ENCODE measurements around the gene PILRB. TPM values are rescaled to one million over a fixed set of nuclear protein-coding genes. Genes with fewer than 3 reads are reported as not detected.

PILRB gene
- total and polyA plus RNA-seq, 2 experiments from 2014 or later, result 10.7 to 10.8 TPM

DNA sequence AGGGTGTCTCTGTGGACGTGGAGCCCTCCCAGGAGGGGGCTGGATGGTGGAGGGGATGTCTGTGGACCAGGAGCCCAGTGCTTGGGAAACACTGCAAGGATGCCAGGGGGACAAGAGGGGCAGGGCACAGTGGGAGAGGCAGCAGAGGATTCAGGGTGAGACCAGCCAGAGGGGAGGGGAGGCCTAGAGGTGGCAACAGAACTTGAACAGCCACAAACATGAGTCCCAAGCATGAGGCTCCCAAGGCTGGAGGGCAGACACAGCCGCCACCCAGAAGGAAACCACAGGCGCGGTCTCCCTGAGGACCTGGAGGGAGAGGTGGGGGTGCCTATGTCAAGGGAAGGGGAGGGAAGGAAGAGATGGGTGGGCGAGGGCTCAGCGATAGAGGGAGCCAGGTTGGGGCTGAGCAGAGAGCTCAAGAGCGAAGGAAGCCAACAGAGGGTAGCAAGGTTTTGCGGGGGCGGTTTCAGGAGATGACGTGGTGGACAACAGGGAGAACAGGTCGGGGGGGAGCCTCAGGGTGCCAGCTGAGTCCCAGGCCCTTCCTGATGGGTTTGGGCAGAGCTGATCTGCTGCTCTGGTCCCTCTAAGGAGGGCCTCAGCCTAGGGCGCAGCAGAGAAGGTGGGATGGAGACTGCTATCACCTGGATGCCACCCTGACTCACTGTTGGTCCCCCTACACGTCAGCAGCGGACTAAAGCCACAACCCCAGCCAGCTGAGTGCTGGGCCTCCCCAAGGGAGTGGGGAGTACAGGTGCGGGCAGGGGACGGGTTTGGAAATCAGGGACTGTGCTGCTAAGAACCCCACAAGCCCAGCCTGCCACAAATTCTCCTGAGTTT is 8.7 kb downstream of the PILRB start:
- Histone ChIP-seq H3K27me3 (replicated peaks; ENCODE audit: insufficient read depth) (no peaks in the 10 kb centered on the region), H3K4me2 (ENCODE audit: unreplicated experiment) (no peak overlapping the region), H3K4me3 (no peak overlapping the region), H3K9me3 (ENCODE audit: low read depth) (no peaks in the 10 kb centered on the region), H3F3A (ENCODE audit: insufficient read depth) (0 out of 2 replicates have a peak, but pooled peaks cover 9% of the 10 kb centered on the region), H3K9me2 (ENCODE audit: insufficient read depth) (no peaks in the 10 kb centered on the region), H3K4me1 (ENCODE audit: insufficient read depth) (no peaks in the 10 kb centered on the region), H3K27ac (no peak overlapping the region), H4K20me1 (ENCODE audit: insufficient read depth) (no peaks in the 10 kb centered on the region), H3K36me3 (ENCODE audit: low read depth) (peaks cover 11% of the 10 kb centered on the region; the same call in 1 of the 2 replicates), H3K9ac (no peak overlapping the region), H2AFZ (no peak overlapping the region), H3K79me2 (ENCODE audit: insufficient read depth) (no peaks in the 10 kb centered on the region)
- TF ChIP-seq EZH2phosphoT487 (IDR thresholded peaks at IDR 0.05; ENCODE audit: insufficient read depth, low read depth) (no peak), EZH2 (IDR thresholded peaks at IDR 0.05; ENCODE audit: insufficient read depth, poor library complexity, severe bottlenecking) (no peak)
- in situ Hi-C loops (cut with MboI), result no loop called here
- WGBS, 2 experiments (ENCODE audit: low coverage in 1 of 2, low lambda C conversion rate in 2 of 2, missing lambda C conversion rate in 2 of 2), result 97 to 98% methylated on average over 14 to 16 of the region's 16 CpGs
- no peak for DNase-seq

DNA sequence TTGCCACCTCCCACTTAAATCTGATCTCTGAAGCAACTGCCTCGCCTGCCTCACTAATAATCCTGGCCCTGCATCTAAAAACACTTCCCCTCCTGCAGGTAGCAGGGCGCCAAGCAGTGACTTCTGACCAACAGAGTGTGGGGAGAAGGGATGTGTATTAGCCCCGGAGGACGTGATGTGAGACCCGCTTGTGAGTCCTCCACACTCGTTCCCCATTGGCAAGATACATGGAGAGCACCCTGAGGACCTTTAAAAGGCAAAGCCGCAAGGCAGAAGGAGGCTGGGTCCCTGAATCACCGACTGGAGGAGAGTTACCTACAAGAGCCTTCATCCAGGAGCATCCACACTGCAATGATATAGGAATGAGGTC is 9.3 kb downstream of the PILRB start:
- TF ChIP-seq EZH2 (IDR thresholded peaks at IDR 0.05; ENCODE audit: insufficient read depth, poor library complexity, severe bottlenecking), result no peak
- no peak for TF ChIP-seq EZH2phosphoT487 (IDR thresholded peaks at IDR 0.05; ENCODE audit: insufficient read depth, low read depth)
- Histone ChIP-seq H3K4me1 (ENCODE audit: insufficient read depth) (no peaks in the 10 kb centered on the region; the same call in 1 of the 2 replicates), H4K20me1 (ENCODE audit: insufficient read depth) (no peaks in the 10 kb centered on the region)

DNA sequence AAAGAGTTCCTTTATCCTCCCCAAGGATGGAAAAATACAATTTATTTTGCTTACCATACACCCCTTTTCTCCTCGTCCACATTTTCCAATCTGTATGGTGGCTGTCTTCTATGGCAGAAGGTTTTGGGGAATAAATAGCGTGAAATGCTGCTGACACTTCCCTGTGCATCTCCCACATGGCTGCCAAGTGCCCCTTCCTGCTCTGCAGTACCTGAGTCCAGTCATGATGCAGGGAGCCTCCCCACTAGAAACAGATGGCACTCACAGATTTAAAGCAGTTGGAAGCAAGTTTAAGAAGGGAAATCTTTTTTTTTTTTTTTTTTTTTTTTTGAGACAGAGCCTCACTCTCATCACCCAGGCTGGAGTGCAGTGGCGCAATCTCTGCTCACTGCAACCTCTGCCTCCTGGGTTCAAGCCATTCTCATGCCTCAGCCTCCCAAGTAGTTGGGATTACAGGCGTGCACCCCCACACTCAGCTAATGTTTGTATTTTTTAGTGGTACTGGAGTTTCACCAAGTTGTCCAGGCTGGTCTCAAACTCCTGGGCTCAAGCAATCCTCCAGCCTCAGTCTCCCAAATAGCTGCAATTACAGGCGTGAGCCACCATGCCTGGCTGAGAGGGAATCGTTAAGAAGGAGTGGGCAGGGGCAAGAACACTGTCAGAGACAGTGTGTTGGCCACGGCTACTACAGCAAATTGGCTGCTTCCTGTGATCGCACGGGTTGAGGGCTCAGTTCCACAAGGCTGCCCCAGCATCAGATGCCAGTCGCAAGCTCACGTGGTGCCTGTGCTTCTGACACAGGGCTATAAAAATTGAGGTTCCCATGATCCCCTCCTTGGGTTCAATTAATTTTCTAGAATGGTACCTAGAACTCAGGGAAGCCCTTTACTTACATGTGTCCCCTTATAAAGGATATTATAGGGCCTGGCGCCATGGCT is 10.0 kb downstream of the PILRB start:
- no peak for DNase-seq
- H3K79me2 ChIP-seq (ENCODE audit: insufficient read depth), result no peaks in the 10 kb centered on the region
- no peaks in the 10 kb centered on the region for H3K27me3 ChIP-seq (replicated peaks; ENCODE audit: insufficient read depth)
- H4K20me1 ChIP-seq (ENCODE audit: insufficient read depth), result no peaks in the 10 kb centered on the region
- no peak overlapping the region for H3K4me2 ChIP-seq (ENCODE audit: unreplicated experiment)
- H3F3A ChIP-seq (ENCODE audit: insufficient read depth), result 0 out of 2 replicates have a peak, but pooled peaks cover 9% of the 10 kb centered on the region
- WGBS, 2 experiments (ENCODE audit: low coverage in 1 of 2, low lambda C conversion rate in 2 of 2, missing lambda C conversion rate in 2 of 2), result 76 to 86% methylated on average over 12 of the region's 12 CpGs
- H3K4me3 ChIP-seq, result no peak overlapping the region
- H3K36me3 ChIP-seq (ENCODE audit: low read depth), result peaks cover 8% of the 10 kb centered on the region; the same call in 1 of the 2 replicates
- no peaks in the 10 kb centered on the region for H3K9me2 ChIP-seq (ENCODE audit: insufficient read depth)
- H3K4me1 ChIP-seq (ENCODE audit: insufficient read depth), result peaks cover 3% of the 10 kb centered on the region
- in situ Hi-C loops (cut with MboI), result no loop called here
- TF ChIP-seq EZH2phosphoT487 (IDR thresholded peaks at IDR 0.05; ENCODE audit: insufficient read depth, low read depth), result no peak
- TF ChIP-seq EZH2 (IDR thresholded peaks at IDR 0.05; ENCODE audit: insufficient read depth, poor library complexity, severe bottlenecking), result no peak
- no peaks in the 10 kb centered on the region for H3K9me3 ChIP-seq (ENCODE audit: low read depth)
- no peak overlapping the region for H2AFZ ChIP-seq
- no peak overlapping the region for H3K9ac ChIP-seq
- H3K27ac ChIP-seq, result no peak overlapping the region

More for the DNA sequence above, 9.3 kb downstream of the PILRB start:
- H3K9me2 ChIP-seq (ENCODE audit: insufficient read depth), result no peaks in the 10 kb centered on the region
- no peaks in the 10 kb centered on the region for H3K9me3 ChIP-seq (ENCODE audit: low read depth)
- 97% methylated on average over 8 of the region's 8 CpGs for WGBS, 2 experiments (ENCODE audit: low coverage in 1 of 2, low lambda C conversion rate in 2 of 2, missing lambda C conversion rate in 2 of 2)
- H3K36me3 ChIP-seq (ENCODE audit: low read depth), result peaks cover 11% of the 10 kb centered on the region; the same call in 1 of the 2 replicates
- in situ Hi-C loops (cut with MboI), result no loop called here
- no peak overlapping the region for H3K9ac ChIP-seq
- no peak overlapping the region for H3K27ac ChIP-seq
- DNase-seq, result no peak
- H3K27me3 ChIP-seq (replicated peaks; ENCODE audit: insufficient read depth), result no peaks in the 10 kb centered on the region
- H3F3A ChIP-seq (ENCODE audit: insufficient read depth), result 0 out of 2 replicates have a peak, but pooled peaks cover 9% of the 10 kb centered on the region
- H3K4me3 ChIP-seq, result no peak overlapping the region
- H3K4me2 ChIP-seq (ENCODE audit: unreplicated experiment), result no peak overlapping the region
- H3K79me2 ChIP-seq (ENCODE audit: insufficient read depth), result no peaks in the 10 kb centered on the region
- no peak overlapping the region for H2AFZ ChIP-seq

DNA sequence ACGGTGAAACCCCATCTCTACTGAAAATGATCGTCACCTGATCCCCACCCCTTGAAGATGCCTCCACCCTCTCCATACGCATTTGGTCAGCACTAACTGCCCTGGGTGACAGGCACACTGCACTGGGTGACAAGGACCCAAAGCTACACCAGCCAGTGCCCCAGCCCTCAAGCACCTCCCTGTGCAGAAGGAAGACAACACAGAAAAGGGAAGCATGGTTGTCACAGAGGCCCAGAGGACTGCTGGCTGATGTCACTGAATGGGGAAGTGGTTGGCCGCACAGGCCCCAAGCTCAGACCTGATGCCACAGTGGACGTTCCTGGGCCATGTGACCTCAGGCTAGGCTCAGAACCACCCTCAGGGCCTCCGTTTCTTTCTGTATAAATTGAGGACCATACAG is 11.2 kb downstream of the PILRB start:
- DNase-seq, result no peak
- H3K4me1 ChIP-seq (ENCODE audit: insufficient read depth), result peaks cover 3% of the 10 kb centered on the region
- 0 out of 2 replicates have a peak, but pooled peaks cover 4% of the 10 kb centered on the region for H3F3A ChIP-seq (ENCODE audit: insufficient read depth)
- no peaks in the 10 kb centered on the region for H3K9me3 ChIP-seq (ENCODE audit: low read depth)
- no peaks in the 10 kb centered on the region for H3K27me3 ChIP-seq (replicated peaks; ENCODE audit: insufficient read depth)
- no peak overlapping the region for H3K4me3 ChIP-seq
- in situ Hi-C loops (cut with MboI), result no loop called here
- no peaks in the 10 kb centered on the region for H3K79me2 ChIP-seq (ENCODE audit: insufficient read depth)
- no peak overlapping the region for H3K4me2 ChIP-seq (ENCODE audit: unreplicated experiment)
- no peaks in the 10 kb centered on the region for H3K36me3 ChIP-seq (ENCODE audit: low read depth)
- no peaks in the 10 kb centered on the region for H3K9me2 ChIP-seq (ENCODE audit: insufficient read depth)
- H3K27ac ChIP-seq, result no peak overlapping the region
- no peak overlapping the region for H3K9ac ChIP-seq
- no peaks in the 10 kb centered on the region for H4K20me1 ChIP-seq (ENCODE audit: insufficient read depth)
- no peak overlapping the region for H2AFZ ChIP-seq
- TF ChIP-seq EZH2phosphoT487 (IDR thresholded peaks at IDR 0.05; ENCODE audit: insufficient read depth, low read depth), result no peak
- no peak for TF ChIP-seq EZH2 (IDR thresholded peaks at IDR 0.05; ENCODE audit: insufficient read depth, poor library complexity, severe bottlenecking)
- WGBS, 2 experiments (ENCODE audit: low coverage in 1 of 2, low lambda C conversion rate in 2 of 2, missing lambda C conversion rate in 2 of 2), result 57 to 63% methylated on average over 6 of the region's 6 CpGs
